ENCODE measurements around the gene NCOR1. TPM values are rescaled to one million over a fixed set of nuclear protein-coding genes. Genes with fewer than 3 reads are reported as not detected.

Gene NCOR1
- total RNA-seq, 1 donor = 86.9 TPM

DNA sequence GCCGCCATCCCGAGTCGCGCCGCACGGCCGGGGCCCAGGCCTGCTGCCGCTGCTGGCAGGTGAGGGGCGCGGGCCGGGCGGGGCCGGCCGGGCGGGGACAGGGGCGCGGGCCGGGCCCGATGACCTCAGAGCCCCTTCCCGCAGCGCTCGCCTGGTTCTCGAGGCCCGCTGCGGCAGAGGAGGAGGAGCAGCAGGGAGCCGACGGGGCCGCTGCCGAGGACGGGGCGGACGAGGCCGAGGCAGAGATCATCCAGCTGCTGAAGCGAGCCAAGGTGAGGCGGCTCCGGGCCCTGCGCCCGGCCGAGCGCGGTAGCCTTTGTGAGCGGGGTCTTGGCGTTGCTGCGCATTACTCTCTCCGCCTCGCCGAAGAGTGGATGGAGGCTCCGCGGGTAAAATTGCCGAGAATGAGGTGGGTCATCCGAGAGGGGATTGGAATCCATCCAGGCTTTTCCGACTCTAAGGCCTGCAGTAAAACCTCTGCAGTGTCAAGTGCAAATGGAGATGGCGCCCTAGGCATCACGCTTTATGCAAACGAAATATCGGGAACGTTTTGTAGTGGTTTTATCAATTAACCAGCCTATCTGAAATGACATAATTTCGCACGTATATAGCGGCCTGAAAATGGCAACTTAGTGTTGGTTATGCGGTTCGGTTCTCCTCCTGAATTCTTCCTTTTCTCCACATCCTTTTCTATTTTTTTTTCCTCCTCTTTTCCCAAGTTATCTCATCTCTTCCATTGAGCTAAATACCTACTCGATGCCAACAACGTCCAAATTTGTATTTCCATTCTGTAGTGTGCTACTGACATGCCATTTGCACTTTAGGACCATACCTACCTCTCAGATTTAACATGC is 215.1 kb downstream of the NCOR1 start:
- Histone ChIP-seq H4K20me1 (ENCODE audit: insufficient read depth, low read length) (peaks cover 11% of the 10 kb centered on the region), H3K79me2 (ENCODE audit: insufficient read depth, low read length) (peaks cover 40% of the 10 kb centered on the region), H3K36me3 (ENCODE audit: insufficient read depth, low read length) (peaks cover 38% of the 10 kb centered on the region), H3K27me3 (ENCODE audit: insufficient read depth, low read length) (no peaks in the 10 kb centered on the region), H3K27ac (ENCODE audit: low read depth, low read length) (peak overlapping the region; percentile 96), H2AFZ (ENCODE audit: low read length) (peak overlapping the region; percentile 71), H3K4me1 (ENCODE audit: insufficient read depth, low read length) (peaks cover 19% of the 10 kb centered on the region), H3K4me3 (ENCODE audit: insufficient read depth, low read length) (peak overlapping the region; percentile 84), H3K4me2 (ENCODE audit: insufficient read depth, low read length) (peak overlapping the region; percentile 97), H3K9me3 (ENCODE audit: low read depth, low read length) (no peaks in the 10 kb centered on the region)
- TF ChIP-seq, protein P1, sequence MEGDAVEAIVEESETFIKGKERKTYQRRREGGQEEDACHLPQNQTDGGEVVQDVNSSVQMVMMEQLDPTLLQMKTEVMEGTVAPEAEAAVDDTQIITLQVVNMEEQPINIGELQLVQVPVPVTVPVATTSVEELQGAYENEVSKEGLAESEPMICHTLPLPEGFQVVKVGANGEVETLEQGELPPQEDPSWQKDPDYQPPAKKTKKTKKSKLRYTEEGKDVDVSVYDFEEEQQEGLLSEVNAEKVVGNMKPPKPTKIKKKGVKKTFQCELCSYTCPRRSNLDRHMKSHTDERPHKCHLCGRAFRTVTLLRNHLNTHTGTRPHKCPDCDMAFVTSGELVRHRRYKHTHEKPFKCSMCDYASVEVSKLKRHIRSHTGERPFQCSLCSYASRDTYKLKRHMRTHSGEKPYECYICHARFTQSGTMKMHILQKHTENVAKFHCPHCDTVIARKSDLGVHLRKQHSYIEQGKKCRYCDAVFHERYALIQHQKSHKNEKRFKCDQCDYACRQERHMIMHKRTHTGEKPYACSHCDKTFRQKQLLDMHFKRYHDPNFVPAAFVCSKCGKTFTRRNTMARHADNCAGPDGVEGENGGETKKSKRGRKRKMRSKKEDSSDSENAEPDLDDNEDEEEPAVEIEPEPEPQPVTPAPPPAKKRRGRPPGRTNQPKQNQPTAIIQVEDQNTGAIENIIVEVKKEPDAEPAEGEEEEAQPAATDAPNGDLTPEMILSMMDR (IDR thresholded peaks at IDR 0.05; ENCODE audit: extremely low read depth, low read depth, low read length) = no peak
- peak; percentile 18 for DNase-seq (ENCODE audit: insufficient read length, low spot score, missing footprints)

DNA sequence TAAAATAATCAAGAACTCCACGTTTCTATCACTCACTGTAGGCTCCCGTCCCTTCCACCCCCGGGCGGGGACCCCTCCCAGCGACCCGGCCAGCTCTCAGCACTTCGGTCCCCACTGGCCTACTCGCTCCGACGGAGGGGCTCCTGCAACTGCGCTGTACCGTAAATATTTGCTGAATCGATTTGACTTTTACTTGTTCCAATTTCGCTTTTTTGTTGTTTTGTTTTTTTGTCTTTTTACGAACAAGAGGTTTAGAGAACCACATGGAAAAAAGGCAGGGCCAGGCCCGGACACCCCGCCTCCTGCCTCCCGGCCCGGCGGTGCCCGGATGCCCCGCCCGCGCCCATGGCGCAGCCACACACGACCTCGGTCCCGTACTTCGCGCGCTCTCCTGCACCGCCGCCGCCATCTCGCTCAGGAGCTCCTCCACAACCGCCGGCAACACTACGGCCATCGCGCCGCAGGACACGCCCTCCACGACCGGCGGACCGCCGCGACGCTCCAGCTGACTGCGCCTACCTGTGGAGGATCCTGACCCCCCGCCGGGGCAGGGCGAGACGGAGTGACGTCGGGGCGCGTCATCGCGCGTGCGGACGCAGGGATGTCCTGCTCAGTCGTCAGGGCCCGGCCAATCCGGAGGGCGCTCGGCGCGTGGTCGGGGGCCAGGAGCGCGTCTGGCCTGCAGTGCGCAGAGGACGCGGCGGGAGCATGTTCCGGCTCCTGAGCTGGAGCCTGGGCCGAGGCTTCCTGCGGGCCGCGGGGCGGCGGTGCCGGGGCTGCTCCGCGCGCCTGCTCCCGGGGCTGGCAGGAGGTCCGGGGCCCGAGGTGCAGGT is 216.0 kb downstream of the NCOR1 start, which contains the start of the genes TTC19 and ZSWIM7:
TSS of gene TTC19 (plus strand) at position 684 of the 833 bp plus-strand sequence. CDS start at position 709, 25 bp downstream.
TSS of gene ZSWIM7 (minus strand) at position 564 of the 833 bp plus-strand sequence. CDS start at position 454, 110 bp downstream.
- Histone ChIP-seq H3K4me2 (ENCODE audit: insufficient read depth, low read length) (peak within 1 kb of the TSS; percentile 97), H4K20me1 (ENCODE audit: insufficient read depth, low read length) (peaks cover 11% of the 10 kb centered on the region), H3K4me3 (ENCODE audit: insufficient read depth, low read length) (peak within 1 kb of the TSS; percentile 84), H3K27me3 (ENCODE audit: insufficient read depth, low read length) (no peaks in the 10 kb centered on the region), H3K36me3 (ENCODE audit: insufficient read depth, low read length) (peaks cover 29% of the 10 kb centered on the region), H3K4me1 (ENCODE audit: insufficient read depth, low read length) (peaks cover 19% of the 10 kb centered on the region), H3K79me2 (ENCODE audit: insufficient read depth, low read length) (peaks cover 40% of the 10 kb centered on the region), H2AFZ (ENCODE audit: low read length) (peak within 1 kb of the TSS; percentile 85), H3K27ac (ENCODE audit: low read depth, low read length) (peak within 1 kb of the TSS; percentile 96), H3K9me3 (ENCODE audit: low read depth, low read length) (no peaks in the 10 kb centered on the region)
- TF ChIP-seq, protein P1 (IDR thresholded peaks at IDR 0.05; ENCODE audit: extremely low read depth, low read depth, low read length) = no peak
- DNase-seq (ENCODE audit: insufficient read length, low spot score, missing footprints) = peak; percentile 100

DNA sequence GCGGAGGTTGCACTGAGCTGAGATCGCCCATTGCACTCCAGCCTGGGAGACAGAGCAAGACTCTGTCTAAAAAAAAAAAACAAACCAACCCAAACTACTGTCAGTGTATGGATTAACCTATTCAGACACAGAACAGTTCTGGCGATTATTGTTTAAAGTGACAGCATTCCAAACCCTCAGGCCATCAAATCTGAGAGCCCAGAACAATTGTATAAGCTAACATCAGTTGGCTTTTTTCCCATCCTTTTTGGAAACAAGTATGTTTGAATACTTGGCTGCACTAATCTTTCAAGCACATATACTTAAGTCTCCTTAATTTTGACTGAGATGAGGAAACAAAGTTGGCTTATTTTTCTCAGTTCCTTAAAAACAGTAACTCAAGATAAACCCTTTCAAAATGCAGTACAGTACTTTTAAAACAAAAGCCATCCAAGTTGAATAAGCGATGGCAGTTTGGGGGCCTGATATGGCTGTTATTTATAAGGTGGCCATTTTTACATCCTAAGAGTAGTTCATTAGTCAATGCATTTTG is 217.2 kb downstream of the NCOR1 start:
- H3K4me2 ChIP-seq (ENCODE audit: insufficient read depth, low read length) = peak overlapping the region; percentile 97
- H3K4me1 ChIP-seq (ENCODE audit: insufficient read depth, low read length) = peaks cover 19% of the 10 kb centered on the region
- no peaks in the 10 kb centered on the region for H3K27me3 ChIP-seq (ENCODE audit: insufficient read depth, low read length)
- TF ChIP-seq, protein P1 (IDR thresholded peaks at IDR 0.05; ENCODE audit: extremely low read depth, low read depth, low read length) = no peak
- H3K27ac ChIP-seq (ENCODE audit: low read depth, low read length) = peak overlapping the region; percentile 96
- peak; percentile 47 for DNase-seq (ENCODE audit: insufficient read length, low spot score, missing footprints)
- peaks cover 11% of the 10 kb centered on the region for H4K20me1 ChIP-seq (ENCODE audit: insufficient read depth, low read length)
- H3K79me2 ChIP-seq (ENCODE audit: insufficient read depth, low read length) = peaks cover 40% of the 10 kb centered on the region
- H3K36me3 ChIP-seq (ENCODE audit: insufficient read depth, low read length) = peaks cover 17% of the 10 kb centered on the region
- no peak overlapping the region for H2AFZ ChIP-seq (ENCODE audit: low read length)
- H3K9me3 ChIP-seq (ENCODE audit: low read depth, low read length) = no peaks in the 10 kb centered on the region
- H3K4me3 ChIP-seq (ENCODE audit: insufficient read depth, low read length) = no peak overlapping the region
